ENCODE measurements around the gene COL26A1. TPM values are rescaled to one million over a fixed set of nuclear protein-coding genes. Genes with fewer than 3 reads are reported as not detected.

Gene COL26A1
- total RNA-seq, 2 donors from 2014 or later: 0.35 TPM; not detected in 1

DNA sequence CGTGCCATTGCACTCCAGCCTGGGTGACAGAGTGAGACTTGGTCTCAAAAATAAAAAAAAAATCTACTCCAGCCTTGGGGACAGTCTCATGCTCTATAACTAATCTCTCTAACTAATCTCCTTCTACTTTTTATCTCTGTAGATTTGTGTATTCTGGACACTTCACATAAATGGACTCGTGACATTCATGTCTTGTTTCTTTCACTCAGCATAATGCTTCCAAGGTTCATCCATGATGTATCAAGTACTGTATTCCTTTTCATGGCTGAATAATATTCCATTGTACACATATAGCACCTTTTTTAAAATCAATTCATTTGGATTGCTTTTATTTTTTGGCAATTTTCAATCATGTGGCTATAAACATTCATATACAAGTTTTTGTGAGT lies 9.8 kb upstream of the COL26A1 start:
- TF ChIP-seq, protein P1, sequence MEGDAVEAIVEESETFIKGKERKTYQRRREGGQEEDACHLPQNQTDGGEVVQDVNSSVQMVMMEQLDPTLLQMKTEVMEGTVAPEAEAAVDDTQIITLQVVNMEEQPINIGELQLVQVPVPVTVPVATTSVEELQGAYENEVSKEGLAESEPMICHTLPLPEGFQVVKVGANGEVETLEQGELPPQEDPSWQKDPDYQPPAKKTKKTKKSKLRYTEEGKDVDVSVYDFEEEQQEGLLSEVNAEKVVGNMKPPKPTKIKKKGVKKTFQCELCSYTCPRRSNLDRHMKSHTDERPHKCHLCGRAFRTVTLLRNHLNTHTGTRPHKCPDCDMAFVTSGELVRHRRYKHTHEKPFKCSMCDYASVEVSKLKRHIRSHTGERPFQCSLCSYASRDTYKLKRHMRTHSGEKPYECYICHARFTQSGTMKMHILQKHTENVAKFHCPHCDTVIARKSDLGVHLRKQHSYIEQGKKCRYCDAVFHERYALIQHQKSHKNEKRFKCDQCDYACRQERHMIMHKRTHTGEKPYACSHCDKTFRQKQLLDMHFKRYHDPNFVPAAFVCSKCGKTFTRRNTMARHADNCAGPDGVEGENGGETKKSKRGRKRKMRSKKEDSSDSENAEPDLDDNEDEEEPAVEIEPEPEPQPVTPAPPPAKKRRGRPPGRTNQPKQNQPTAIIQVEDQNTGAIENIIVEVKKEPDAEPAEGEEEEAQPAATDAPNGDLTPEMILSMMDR (IDR thresholded peaks at IDR 0.05): no peak
- Histone ChIP-seq H3K4me1 (no peaks in the 10 kb centered on the region), H3K9ac (ENCODE audit: low read depth in 2 of 2, low read length in 2 of 2) (no peak overlapping the region), H3K4me3 (no peak overlapping the region), H3K27ac (peak overlapping the region; percentile 12), H3K27me3 (no peaks in the 10 kb centered on the region), H3K36me3 (no peaks in the 10 kb centered on the region), H3K9me3 (no peaks in the 10 kb centered on the region)
- intact Hi-C loops (cut with DNase I): no loop called here
- no peak for DNase-seq

DNA sequence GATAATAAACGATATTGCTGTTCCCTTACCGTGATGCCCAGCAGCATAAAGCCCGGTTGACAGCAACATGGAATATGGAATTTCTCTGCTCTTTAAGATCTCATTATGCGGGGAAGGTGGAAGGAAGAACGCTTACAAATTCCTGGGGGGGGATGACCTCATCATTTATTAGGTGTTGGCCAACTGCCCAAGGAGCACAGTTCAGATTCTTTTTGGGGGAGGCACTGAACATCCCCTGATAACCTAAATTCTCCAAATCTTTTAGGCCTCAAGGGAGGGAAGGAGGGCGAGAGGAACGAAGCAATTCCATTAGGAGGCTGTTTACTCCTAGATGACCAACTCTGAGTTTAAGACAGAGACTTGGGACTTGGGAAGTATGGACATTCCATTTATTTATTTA lies 5.2 kb upstream of the COL26A1 start:
- Histone ChIP-seq H3K36me3 (no peaks in the 10 kb centered on the region), H3K27me3 (peaks cover 3% of the 10 kb centered on the region), H3K4me1 (no peaks in the 10 kb centered on the region), H3K9ac (ENCODE audit: low read depth in 2 of 2, low read length in 2 of 2) (no peak overlapping the region), H3K27ac (no peak overlapping the region), H3K4me3 (no peak overlapping the region), H3K9me3 (no peaks in the 10 kb centered on the region)
- TF ChIP-seq, protein P1 (IDR thresholded peaks at IDR 0.05): no peak
- no peak for DNase-seq
- intact Hi-C loops (cut with DNase I): no loop called here

DNA sequence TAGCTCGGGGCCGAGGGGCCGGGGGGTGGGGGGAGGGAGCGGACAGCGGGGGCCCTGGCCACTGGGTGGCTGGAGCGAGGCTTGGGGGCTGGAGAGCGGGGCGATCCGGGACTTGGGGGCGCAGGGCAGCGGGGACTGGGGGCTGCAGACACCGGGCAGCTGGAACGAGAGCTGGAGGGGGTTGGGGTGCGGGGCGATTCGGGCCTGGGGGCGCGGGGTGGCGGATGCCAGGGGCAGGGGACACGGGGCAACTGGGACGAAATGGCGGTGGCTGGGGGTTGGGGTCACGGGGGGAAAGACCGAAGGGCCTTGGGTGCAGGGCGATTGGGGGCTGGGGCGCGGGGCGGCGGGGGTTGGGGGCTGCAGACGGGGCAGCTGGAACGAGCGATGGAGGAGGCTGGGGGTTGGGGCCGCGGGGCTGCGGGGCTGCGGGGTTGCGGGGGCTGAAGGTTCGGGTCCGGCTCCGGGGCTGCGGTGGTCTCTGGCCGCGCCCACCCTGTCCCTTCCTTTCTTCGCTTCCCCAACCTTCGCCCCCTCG lies 590 bp downstream of the COL26A1 start:
- TF ChIP-seq, protein P1 (IDR thresholded peaks at IDR 0.05): no peak
- Histone ChIP-seq H3K36me3 (no peaks in the 10 kb centered on the region), H3K9me3 (no peaks in the 10 kb centered on the region), H3K9ac (ENCODE audit: low read depth in 2 of 2, low read length in 2 of 2) (peak overlapping the region in 1 of 2 donors; percentile 50), H3K4me1 (no peaks in the 10 kb centered on the region), H3K27me3 (peaks cover 24% of the 10 kb centered on the region), H3K4me3 (peak overlapping the region; percentile 30), H3K27ac (no peak overlapping the region)
- no peak for DNase-seq
- intact Hi-C loops (cut with DNase I): loop anchor here (5.0 kb wide), 1 partner anchor 49 kb away; no protein-coding TSS in a partner anchor

DNA sequence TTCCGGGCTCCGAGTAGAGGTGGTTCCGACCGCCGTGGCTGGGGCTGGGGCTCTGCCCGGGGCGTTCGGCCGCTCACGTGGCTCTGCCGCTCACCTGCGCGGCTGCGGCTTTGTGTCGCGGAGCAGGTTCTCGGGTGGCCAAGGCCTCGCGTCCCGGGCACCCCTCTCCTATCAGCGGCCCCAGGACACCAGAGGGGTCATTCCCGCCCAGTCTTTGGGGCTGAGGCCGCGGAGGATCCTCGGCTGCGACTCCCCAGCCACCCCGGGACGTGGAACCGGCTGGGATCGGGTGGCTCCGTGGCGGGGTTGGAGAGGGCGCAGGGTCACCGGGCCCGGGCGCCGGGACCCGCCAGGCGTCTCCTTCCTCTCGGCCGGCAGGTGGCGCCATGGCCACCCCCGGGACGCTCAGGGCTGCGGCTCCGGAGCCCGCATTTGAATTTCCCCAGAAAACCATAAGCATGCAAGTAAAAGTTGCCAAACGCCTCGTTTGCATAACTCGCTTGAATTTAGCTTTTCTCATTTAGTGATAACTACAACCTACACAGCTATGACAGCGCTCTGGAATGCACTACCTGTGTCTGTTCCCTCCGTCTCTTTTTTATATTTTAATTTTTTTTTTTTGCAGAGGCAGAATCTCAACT lies 1.2 kb downstream of the COL26A1 start:
- peaks cover 24% of the 10 kb centered on the region for H3K27me3 ChIP-seq
- H3K36me3 ChIP-seq: no peaks in the 10 kb centered on the region
- no peaks in the 10 kb centered on the region for H3K9me3 ChIP-seq
- no peaks in the 10 kb centered on the region for H3K4me1 ChIP-seq
- TF ChIP-seq, protein P1 (IDR thresholded peaks at IDR 0.05): peak; percentile 95
- peak overlapping the region; percentile 30 for H3K4me3 ChIP-seq
- peak overlapping the region in 1 of 2 donors; percentile 50 for H3K9ac ChIP-seq (ENCODE audit: low read depth in 2 of 2, low read length in 2 of 2)
- H3K27ac ChIP-seq: no peak overlapping the region
- peak; percentile 48 for DNase-seq
- intact Hi-C loops (cut with DNase I): loop anchor here (5.0 kb wide), 1 partner anchor 48 kb away; no protein-coding TSS in a partner anchor

DNA sequence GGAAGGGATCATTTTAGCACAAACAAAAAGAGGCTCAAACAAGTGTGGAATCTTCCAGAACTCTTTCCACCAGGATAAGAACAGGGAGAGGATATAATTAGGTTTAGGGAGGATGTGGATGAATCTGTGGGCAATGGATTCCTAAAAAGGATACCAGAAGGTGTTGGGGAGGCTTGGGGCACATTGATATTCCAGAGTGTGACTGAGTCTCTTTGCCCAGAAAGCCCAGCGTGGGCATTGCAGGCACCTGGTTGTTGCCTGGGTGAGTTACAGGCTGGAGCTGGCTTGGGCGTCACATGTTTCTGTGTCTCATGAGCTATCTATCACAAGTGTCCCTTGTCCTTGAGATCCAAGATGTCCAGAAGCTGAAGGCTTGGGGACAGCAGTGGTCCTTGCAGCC lies 3.3 kb downstream of the COL26A1 start:
- TF ChIP-seq, protein P1 (IDR thresholded peaks at IDR 0.05): no peak
- H3K4me1 ChIP-seq: no peaks in the 10 kb centered on the region
- H3K27me3 ChIP-seq: peaks cover 24% of the 10 kb centered on the region
- no peaks in the 10 kb centered on the region for H3K36me3 ChIP-seq
- no peak overlapping the region for H3K4me3 ChIP-seq
- intact Hi-C loops (cut with DNase I): no loop called here
- no peak overlapping the region for H3K27ac ChIP-seq
- H3K9me3 ChIP-seq: no peaks in the 10 kb centered on the region
- H3K9ac ChIP-seq (ENCODE audit: low read depth in 2 of 2, low read length in 2 of 2): no peak overlapping the region
- DNase-seq: no peak
